Measurements from ENCODE around the gene IL4I1.

The IL4I1 gene

DNA sequence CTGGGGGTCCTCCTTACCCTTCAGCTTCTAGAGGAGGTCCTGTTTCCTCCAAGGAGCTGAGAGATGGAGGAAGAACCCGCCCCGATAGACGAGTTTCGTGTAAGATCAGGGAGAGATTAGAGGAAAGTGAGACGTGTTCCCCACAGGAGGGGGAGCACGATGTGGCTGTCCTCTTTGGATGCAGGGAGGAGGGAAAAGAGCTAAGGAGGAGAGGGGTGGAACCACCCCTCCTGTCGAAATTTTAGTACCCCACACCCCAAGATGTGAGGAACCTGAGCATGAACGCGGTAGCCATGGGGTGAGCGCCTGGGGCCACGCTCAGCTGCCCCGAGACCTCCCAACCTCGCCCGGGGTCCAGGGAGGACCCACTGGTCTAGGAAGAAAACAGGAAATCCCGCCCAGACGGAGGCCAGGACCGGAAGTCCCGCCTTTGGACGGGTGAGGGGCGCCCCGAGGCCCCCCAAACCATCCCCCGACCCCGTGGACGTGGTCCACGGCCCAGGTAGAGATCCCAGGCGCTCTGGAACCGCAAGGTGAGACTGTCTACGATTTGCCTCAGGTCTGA lies 20.7 kb downstream of the IL4I1 start:
- no peak overlapping the region for H4K8ac ChIP-seq (ENCODE audit: low read depth, low read length)
- peak overlapping the region; percentile 99 for H3K18ac ChIP-seq (ENCODE audit: low read length)
- H3K4ac ChIP-seq (ENCODE audit: low read length), result peak overlapping the region; percentile 27
- H3K4me3 ChIP-seq (ENCODE audit: low read length in 2 of 2), result peak overlapping the region; percentile 86 to 89
- peak overlapping the region; percentile 92 for H3K14ac ChIP-seq (ENCODE audit: low read length)
- H3K79me1 ChIP-seq (ENCODE audit: low read depth, low read length), result peaks cover 18% of the 10 kb centered on the region
- H4K91ac ChIP-seq (ENCODE audit: low read depth, low read length, poor library complexity), result peak overlapping the region; percentile 38
- H3K36me3 ChIP-seq (replicated peaks in 1 of 2; ENCODE audit: control insufficient read depth in 2 of 2, insufficient read depth in 2 of 2, low read length in 2 of 2), result peaks cover 19 to 26% of the 10 kb centered on the region in 2 donors
- H2BK5ac ChIP-seq (ENCODE audit: low read length), result peak overlapping the region; percentile 96
- H2AFZ ChIP-seq (ENCODE audit: low read length), result peak overlapping the region; percentile 90
- peak overlapping the region; percentile 100 for H3K9ac ChIP-seq (ENCODE audit: low read depth, low read length, poor library complexity)
- H2BK15ac ChIP-seq (ENCODE audit: low read length), result peak overlapping the region; percentile 60
- peak overlapping the region; percentile 80 for H3K4me2 ChIP-seq (ENCODE audit: insufficient read depth, low read length, poor library complexity, severe bottlenecking)
- H3K4me1 ChIP-seq (ENCODE audit: control insufficient read depth in 2 of 2, insufficient read depth in 1 of 2, low read depth in 1 of 2, low read length in 2 of 2), result peaks cover 10 to 13% of the 10 kb centered on the region in 2 donors
- H3K23ac ChIP-seq (ENCODE audit: low read depth, low read length, poor library complexity), result peak overlapping the region; percentile 98
- H2AK5ac ChIP-seq (ENCODE audit: low read depth, low read length), result peak overlapping the region; percentile 9
- no CpG with 5 or more reads among the region's 28 CpGs for WGBS, 2 donors (ENCODE audit: extremely low coverage in 2 of 2, insufficient read length in 2 of 2, insufficient replicate concordance in 1 of 2)
- H2BK12ac ChIP-seq (ENCODE audit: low read length), result no peak overlapping the region
- peak overlapping the region; percentile 52 for H2BK120ac ChIP-seq (ENCODE audit: low read depth, low read length)
- H3K9me3 ChIP-seq (replicated peaks in 1 of 2; ENCODE audit: control insufficient read depth in 2 of 2, insufficient read depth in 1 of 2, low read depth in 1 of 2, low read length in 2 of 2), result no peaks in the 10 kb centered on the region
- H3K27ac ChIP-seq (replicated peaks; ENCODE audit: low read length), result peak overlapping the region; percentile 94
- peak; percentile 59 for DNase-seq (ENCODE audit: low spot score)
- H3K27me3 ChIP-seq (ENCODE audit: control insufficient read depth in 3 of 3, insufficient read depth in 3 of 3, low read depth in 1 of 3, low read length in 3 of 3), result no peaks in the 10 kb centered on the region

DNA sequence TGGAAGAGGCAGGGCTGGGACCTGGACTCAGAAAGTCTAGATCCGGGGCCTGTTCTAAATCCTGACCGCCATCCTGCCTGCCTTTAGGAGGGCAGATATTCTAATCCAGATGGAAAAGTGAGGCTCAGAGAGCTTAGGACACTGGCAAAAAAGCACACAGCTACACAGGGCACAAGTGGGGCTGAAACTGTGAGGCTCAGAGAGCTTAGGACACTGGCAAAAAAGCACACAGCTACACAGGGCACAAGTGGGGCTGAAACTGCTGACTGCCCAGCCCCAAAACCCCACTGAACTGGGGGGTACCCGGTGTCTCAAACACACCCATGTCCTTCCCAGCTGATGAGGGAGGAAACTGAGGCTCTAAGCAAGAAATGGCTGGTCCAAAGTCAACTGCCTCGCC lies 21.5 kb downstream of the IL4I1 start:
- Histone ChIP-seq H2BK12ac (ENCODE audit: low read length) (no peak overlapping the region), H3K79me1 (ENCODE audit: low read depth, low read length) (peaks cover 17% of the 10 kb centered on the region), H3K23ac (ENCODE audit: low read depth, low read length, poor library complexity) (no peak overlapping the region), H3K14ac (ENCODE audit: low read length) (no peak overlapping the region), H4K91ac (ENCODE audit: low read depth, low read length, poor library complexity) (no peak overlapping the region), H3K18ac (ENCODE audit: low read length) (no peak overlapping the region), H2BK5ac (ENCODE audit: low read length) (no peak overlapping the region), H3K27ac (replicated peaks; ENCODE audit: low read length) (no peak overlapping the region), H4K8ac (ENCODE audit: low read depth, low read length) (no peak overlapping the region), H2BK120ac (ENCODE audit: low read depth, low read length) (no peak overlapping the region), H2AFZ (ENCODE audit: low read length) (no peak overlapping the region), H2BK15ac (ENCODE audit: low read length) (no peak overlapping the region), H3K9me3 (replicated peaks in 1 of 2; ENCODE audit: control insufficient read depth in 2 of 2, insufficient read depth in 1 of 2, low read depth in 1 of 2, low read length in 2 of 2) (no peaks in the 10 kb centered on the region), H3K4me3 (ENCODE audit: low read length in 2 of 2) (peak overlapping the region in 1 of 2 donors; percentile 86), H3K9ac (ENCODE audit: low read depth, low read length, poor library complexity) (no peak overlapping the region), H3K4me2 (ENCODE audit: insufficient read depth, low read length, poor library complexity, severe bottlenecking) (peak overlapping the region; percentile 80), H3K36me3 (replicated peaks in 1 of 2; ENCODE audit: control insufficient read depth in 2 of 2, insufficient read depth in 2 of 2, low read length in 2 of 2) (peaks cover 12 to 21% of the 10 kb centered on the region in 2 donors), H2AK5ac (ENCODE audit: low read depth, low read length) (no peak overlapping the region), H3K4me1 (ENCODE audit: control insufficient read depth in 2 of 2, insufficient read depth in 1 of 2, low read depth in 1 of 2, low read length in 2 of 2) (peaks cover 12 to 19% of the 10 kb centered on the region in 2 donors), H3K4ac (ENCODE audit: low read length) (no peak overlapping the region), H3K27me3 (ENCODE audit: control insufficient read depth in 3 of 3, insufficient read depth in 3 of 3, low read depth in 1 of 3, low read length in 3 of 3) (no peaks in the 10 kb centered on the region)
- WGBS, 2 donors (ENCODE audit: extremely low coverage in 2 of 2, insufficient read length in 2 of 2, insufficient replicate concordance in 1 of 2), result no CpG with 5 or more reads among the region's 4 CpGs
- DNase-seq (ENCODE audit: low spot score), result no peak

DNA sequence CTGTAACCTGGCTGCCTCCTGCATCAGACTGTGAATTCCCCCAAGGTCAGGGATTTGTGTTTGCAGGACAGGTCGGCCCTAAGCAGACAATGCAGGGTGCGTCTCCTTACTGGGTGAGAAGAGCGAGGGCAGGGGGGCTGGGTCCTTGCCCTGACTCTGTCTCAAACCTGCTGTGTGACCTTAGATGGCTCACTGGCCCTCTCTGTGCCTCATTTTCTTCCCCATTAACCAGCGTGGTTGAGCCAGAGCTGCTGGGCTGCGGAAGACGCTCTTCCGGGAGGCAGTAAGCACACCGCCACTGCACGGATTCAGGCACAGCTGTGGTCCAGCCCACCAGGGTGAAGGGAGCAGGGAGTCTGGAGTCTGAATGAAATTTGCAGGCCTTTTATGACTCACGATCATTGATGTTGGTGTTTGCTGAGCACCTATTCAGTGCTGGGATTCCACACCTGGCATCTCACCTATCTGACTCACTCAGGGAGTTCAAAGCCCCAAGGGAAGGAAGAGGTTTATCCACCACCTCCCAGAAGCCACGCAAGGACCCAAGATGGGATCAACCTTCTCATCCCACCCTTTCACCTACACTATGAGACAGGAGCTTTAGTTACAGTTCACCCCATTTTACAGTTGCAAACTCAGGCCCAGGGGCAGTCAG lies 22.1 kb downstream of the IL4I1 start:
- Histone ChIP-seq H3K4me2 (ENCODE audit: insufficient read depth, low read length, poor library complexity, severe bottlenecking) (no peak overlapping the region), H3K4ac (ENCODE audit: low read length) (no peak overlapping the region), H3K9me3 (replicated peaks in 1 of 2; ENCODE audit: control insufficient read depth in 2 of 2, insufficient read depth in 1 of 2, low read depth in 1 of 2, low read length in 2 of 2) (no peaks in the 10 kb centered on the region), H4K91ac (ENCODE audit: low read depth, low read length, poor library complexity) (no peak overlapping the region), H3K23ac (ENCODE audit: low read depth, low read length, poor library complexity) (peak overlapping the region; percentile 13), H2AK5ac (ENCODE audit: low read depth, low read length) (no peak overlapping the region), H4K8ac (ENCODE audit: low read depth, low read length) (no peak overlapping the region), H2BK15ac (ENCODE audit: low read length) (no peak overlapping the region), H2BK12ac (ENCODE audit: low read length) (no peak overlapping the region), H3K79me1 (ENCODE audit: low read depth, low read length) (peaks cover 15% of the 10 kb centered on the region), H2AFZ (ENCODE audit: low read length) (no peak overlapping the region), H3K27ac (replicated peaks; ENCODE audit: low read length) (no peak overlapping the region), H2BK120ac (ENCODE audit: low read depth, low read length) (no peak overlapping the region), H3K27me3 (ENCODE audit: control insufficient read depth in 3 of 3, insufficient read depth in 3 of 3, low read depth in 1 of 3, low read length in 3 of 3) (no peaks in the 10 kb centered on the region), H3K14ac (ENCODE audit: low read length) (no peak overlapping the region), H3K18ac (ENCODE audit: low read length) (no peak overlapping the region), H3K4me3 (ENCODE audit: low read length in 2 of 2) (no peak overlapping the region), H3K9ac (ENCODE audit: low read depth, low read length, poor library complexity) (peak overlapping the region; percentile 53), H3K4me1 (ENCODE audit: control insufficient read depth in 2 of 2, insufficient read depth in 1 of 2, low read depth in 1 of 2, low read length in 2 of 2) (peaks cover 16 to 22% of the 10 kb centered on the region in 2 donors), H3K36me3 (replicated peaks in 1 of 2; ENCODE audit: control insufficient read depth in 2 of 2, insufficient read depth in 2 of 2, low read length in 2 of 2) (peaks cover 9 to 18% of the 10 kb centered on the region in 2 donors), H2BK5ac (ENCODE audit: low read length) (peak overlapping the region; percentile 58)
- no peak for DNase-seq (ENCODE audit: low spot score)
- no CpG with 5 or more reads among the region's 11 CpGs for WGBS, 2 donors (ENCODE audit: extremely low coverage in 2 of 2, insufficient read length in 2 of 2, insufficient replicate concordance in 1 of 2)

DNA sequence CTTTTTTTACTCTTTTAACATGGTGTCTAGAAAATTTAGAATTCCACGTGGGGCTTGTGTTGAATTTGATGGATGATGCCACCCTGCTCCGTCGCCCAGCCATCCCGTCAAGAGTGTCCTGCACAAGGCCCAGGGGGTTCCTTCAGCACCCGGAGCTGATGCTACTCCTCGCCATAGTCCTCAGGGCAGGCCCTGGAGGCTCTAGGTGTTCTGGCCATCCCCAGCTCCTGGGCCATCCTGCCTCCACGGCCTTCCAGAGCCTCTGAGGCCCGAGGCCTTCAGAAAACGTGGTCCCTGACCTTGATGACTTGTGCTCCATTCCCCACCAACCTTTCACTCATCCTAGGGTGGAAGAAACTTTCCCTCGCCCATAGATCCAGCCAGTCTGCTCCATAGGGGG lies 22.9 kb downstream of the IL4I1 start:
- no peak overlapping the region for H4K8ac ChIP-seq (ENCODE audit: low read depth, low read length)

More for the DNA sequence above, 22.9 kb downstream of the IL4I1 start:
- H2BK15ac ChIP-seq (ENCODE audit: low read length), result no peak overlapping the region
- no peak overlapping the region for H2AFZ ChIP-seq (ENCODE audit: low read length)
- H4K91ac ChIP-seq (ENCODE audit: low read depth, low read length, poor library complexity), result no peak overlapping the region
- H3K4me1 ChIP-seq (ENCODE audit: control insufficient read depth in 2 of 2, insufficient read depth in 1 of 2, low read depth in 1 of 2, low read length in 2 of 2), result peaks cover 16 to 21% of the 10 kb centered on the region in 2 donors
- no peak overlapping the region for H3K23ac ChIP-seq (ENCODE audit: low read depth, low read length, poor library complexity)
- H3K9me3 ChIP-seq (replicated peaks in 1 of 2; ENCODE audit: control insufficient read depth in 2 of 2, insufficient read depth in 1 of 2, low read depth in 1 of 2, low read length in 2 of 2), result no peaks in the 10 kb centered on the region
- no peak for DNase-seq (ENCODE audit: low spot score)
- no peak overlapping the region for H2AK5ac ChIP-seq (ENCODE audit: low read depth, low read length)
- no peak overlapping the region for H3K4me3 ChIP-seq (ENCODE audit: low read length in 2 of 2)
- H3K18ac ChIP-seq (ENCODE audit: low read length), result no peak overlapping the region
- no peak overlapping the region for H3K4me2 ChIP-seq (ENCODE audit: insufficient read depth, low read length, poor library complexity, severe bottlenecking)
- H3K79me1 ChIP-seq (ENCODE audit: low read depth, low read length), result peaks cover 14% of the 10 kb centered on the region
- no CpG with 5 or more reads among the region's 10 CpGs for WGBS, 2 donors (ENCODE audit: extremely low coverage in 2 of 2, insufficient read length in 2 of 2, insufficient replicate concordance in 1 of 2)
- H2BK12ac ChIP-seq (ENCODE audit: low read length), result no peak overlapping the region
- no peak overlapping the region for H3K27ac ChIP-seq (replicated peaks; ENCODE audit: low read length)
- no peaks in the 10 kb centered on the region for H3K27me3 ChIP-seq (ENCODE audit: control insufficient read depth in 3 of 3, insufficient read depth in 3 of 3, low read depth in 1 of 3, low read length in 3 of 3)
- no peak overlapping the region for H3K9ac ChIP-seq (ENCODE audit: low read depth, low read length, poor library complexity)
- peak overlapping the region; percentile 58 for H2BK5ac ChIP-seq (ENCODE audit: low read length)
- peaks cover 2 to 10% of the 10 kb centered on the region in 2 donors for H3K36me3 ChIP-seq (replicated peaks in 1 of 2; ENCODE audit: control insufficient read depth in 2 of 2, insufficient read depth in 2 of 2, low read length in 2 of 2)
- no peak overlapping the region for H2BK120ac ChIP-seq (ENCODE audit: low read depth, low read length)
- no peak overlapping the region for H3K14ac ChIP-seq (ENCODE audit: low read length)
- no peak overlapping the region for H3K4ac ChIP-seq (ENCODE audit: low read length)
